ENCODE measurements around the gene GART.
A peak's percentile ranks its signal among the peaks of the same experiment; 100 is the strongest.

Gene GART

DNA sequence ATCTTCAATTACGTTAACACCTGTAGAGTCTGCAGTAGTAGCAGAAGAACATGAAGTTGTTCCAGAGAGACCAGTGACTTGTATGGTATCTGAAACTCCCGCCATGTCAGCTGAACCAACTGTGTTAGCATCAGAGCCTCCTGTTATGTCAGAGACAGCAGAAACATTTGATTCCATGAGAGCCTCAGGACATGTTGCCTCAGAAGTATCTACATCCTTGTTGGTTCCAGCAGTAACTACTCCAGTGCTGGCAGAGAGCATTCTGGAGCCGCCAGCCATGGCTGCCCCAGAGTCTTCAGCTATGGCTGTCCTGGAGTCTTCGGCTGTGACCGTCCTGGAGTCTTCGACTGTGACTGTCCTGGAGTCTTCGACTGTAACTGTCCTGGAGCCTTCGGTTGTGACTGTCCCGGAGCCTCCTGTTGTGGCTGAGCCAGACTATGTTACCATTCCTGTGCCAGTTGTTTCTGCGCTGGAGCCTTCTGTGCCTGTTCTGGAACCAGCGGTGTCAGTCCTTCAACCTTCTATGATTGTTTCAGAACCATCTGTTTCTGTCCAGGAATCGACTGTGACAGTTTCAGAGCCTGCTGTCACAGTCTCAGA lies 11.2 kb upstream of the GART start:
- no peak for DNase-seq

DNA sequence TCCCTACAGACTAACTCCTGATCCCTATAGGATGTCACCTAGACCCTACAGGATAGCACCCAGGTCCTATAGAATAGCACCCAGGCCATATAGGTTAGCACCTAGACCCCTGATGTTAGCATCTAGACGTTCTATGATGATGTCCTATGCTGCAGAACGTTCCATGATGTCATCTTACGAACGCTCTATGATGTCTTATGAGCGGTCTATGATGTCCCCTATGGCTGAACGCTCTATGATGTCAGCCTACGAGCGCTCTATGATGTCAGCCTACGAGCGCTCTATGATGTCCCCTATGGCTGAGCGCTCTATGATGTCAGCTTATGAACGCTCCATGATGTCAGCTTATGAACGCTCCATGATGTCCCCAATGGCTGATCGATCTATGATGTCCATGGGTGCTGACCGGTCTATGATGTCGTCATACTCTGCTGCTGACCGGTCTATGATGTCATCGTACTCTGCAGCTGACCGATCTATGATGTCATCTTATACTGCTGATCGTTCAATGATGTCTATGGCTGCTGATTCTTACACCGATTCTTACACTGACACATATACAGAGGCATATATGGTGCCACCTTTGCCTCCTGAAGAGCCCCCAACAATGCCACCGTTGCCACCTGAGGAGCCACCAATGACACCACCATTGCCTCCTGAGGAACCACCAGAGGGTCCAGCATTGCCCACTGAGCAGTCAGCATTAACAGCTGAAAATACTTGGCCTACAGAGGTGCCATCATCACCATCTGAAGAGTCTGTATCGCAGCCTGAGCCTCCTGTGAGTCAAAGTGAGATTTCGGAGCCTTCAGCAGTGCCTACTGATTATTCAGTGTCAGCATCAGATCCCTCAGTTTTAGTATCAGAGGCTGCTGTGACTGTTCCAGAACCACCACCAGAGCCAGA lies 10.4 kb upstream of the GART start:
- DNase-seq: peak; percentile 15

DNA sequence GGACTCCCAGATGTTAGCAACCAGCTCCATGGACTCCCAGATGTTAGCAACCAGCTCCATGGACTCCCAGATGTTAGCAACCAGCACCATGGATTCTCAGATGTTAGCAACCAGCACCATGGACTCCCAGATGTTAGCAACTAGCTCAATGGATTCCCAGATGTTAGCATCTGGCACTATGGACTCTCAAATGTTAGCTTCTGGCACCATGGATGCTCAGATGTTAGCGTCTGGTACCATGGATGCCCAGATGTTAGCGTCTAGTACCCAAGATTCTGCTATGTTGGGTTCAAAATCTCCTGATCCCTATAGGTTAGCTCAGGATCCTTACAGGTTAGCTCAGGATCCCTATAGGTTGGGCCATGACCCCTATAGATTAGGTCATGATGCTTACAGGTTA lies 9.7 kb upstream of the GART start:
- no peak for DNase-seq

DNA sequence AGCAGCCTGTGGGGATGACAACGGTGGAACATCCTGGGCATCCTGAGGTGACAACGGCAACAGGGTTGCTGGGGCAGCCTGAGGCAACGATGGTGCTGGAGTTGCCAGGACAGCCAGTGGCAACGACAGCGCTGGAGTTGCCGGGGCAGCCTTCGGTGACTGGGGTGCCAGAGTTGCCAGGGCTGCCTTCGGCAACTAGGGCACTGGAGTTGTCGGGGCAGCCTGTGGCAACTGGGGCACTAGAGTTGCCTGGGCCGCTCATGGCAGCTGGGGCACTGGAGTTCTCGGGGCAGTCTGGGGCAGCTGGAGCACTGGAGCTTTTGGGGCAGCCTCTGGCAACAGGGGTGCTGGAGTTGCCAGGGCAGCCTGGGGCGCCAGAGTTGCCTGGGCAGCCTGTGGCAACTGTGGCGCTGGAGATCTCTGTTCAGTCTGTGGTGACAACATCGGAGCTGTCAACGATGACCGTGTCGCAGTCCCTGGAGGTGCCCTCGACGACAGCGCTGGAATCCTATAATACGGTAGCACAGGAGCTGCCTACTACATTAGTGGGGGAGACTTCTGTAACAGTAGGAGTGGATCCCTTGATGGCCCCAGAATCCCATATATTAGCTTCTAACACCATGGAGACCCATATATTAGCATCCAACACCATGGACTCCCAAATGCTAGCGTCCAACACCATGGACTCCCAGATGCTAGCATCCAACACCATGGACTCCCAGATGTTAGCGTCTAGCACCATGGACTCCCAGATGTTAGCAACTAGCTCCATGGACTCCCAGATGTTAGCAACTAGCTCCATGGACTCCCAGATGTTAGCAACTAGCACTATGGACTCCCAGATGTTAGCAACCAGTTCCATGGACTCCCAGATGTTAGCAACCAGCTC lies 9.1 kb upstream of the GART start:
- DNase-seq: no peak

DNA sequence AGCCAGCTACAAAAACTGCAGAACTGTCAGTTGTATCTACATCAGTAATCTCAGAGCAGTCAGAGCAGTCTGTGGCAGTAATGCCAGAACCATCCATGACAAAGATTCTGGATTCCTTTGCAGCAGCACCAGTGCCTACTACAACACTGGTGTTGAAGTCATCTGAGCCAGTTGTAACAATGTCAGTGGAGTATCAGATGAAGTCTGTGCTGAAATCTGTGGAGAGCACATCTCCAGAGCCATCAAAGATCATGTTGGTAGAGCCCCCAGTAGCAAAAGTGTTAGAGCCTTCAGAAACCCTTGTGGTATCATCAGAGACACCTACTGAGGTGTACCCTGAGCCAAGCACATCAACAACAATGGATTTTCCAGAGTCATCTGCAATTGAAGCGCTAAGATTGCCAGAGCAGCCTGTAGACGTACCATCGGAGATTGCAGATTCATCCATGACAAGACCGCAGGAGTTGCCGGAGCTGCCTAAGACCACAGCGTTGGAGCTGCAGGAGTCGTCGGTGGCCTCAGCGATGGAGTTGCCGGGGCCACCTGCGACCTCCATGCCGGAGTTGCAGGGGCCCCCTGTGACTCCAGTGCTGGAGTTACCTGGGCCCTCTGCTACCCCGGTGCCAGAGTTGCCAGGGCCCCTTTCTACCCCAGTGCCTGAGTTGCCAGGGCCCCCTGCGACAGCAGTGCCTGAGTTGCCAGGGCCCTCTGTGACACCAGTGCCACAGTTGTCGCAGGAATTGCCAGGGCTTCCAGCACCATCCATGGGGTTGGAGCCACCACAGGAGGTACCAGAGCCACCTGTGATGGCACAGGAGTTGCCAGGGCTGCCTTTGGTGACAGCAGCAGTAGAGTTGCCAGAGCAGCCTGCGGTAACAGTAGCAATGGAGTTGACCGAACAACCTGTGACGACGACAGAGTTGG lies 8.2 kb upstream of the GART start:
- DNase-seq: no peak

DNA sequence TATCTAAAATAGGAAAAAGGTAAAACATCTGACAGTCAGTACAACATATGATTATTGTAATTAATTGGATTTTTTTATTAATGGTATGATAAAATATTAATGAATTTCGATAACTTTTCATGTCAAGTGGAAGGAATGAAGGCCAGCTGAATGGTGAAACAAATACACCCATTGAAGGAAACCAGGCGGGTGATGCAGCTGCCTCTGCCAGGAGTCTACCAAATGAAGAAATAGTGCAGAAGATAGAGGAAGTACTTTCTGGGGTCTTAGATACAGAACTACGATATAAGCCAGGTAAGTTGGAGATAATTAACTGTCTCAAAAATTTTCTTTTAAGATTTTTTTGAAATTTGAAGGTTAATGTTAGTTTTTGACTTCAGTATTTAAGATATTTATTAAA lies 4.2 kb upstream of the GART start:
- DNase-seq: no peak

DNA sequence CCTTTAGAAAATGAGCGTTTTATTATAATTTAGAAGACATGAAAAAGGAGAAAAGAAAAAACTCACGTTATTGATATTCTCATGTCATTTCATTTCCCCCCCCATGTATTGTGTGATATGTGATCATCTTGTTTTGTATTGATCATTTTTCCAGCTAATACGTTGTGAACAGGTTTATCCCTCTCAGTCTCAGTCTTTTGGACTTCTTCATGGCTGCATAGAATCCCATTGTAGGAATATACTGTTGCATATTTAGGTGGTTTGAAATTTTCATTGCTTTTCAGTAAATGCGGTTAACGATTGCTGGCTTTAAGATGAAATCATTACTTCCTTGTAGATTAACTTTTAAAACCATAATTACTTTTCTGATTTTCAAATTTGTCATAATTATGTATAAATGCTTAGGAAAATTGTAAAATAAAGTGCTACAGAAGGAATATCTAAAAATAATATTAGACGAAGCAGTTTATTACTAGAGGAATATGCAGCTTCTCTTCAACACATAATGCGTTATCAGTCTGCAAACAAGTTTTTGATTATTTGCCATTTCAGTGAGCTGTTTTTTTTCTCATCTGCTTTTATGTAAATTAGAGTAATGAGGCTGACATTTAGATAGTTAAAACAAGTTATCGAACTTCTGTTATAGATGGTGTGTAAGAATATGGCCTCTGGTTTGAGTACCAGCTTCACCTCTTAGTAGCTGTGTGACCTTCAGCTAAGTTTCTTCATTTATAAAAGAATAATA lies 2.7 kb upstream of the GART start:
- DNase-seq: no peak

DNA sequence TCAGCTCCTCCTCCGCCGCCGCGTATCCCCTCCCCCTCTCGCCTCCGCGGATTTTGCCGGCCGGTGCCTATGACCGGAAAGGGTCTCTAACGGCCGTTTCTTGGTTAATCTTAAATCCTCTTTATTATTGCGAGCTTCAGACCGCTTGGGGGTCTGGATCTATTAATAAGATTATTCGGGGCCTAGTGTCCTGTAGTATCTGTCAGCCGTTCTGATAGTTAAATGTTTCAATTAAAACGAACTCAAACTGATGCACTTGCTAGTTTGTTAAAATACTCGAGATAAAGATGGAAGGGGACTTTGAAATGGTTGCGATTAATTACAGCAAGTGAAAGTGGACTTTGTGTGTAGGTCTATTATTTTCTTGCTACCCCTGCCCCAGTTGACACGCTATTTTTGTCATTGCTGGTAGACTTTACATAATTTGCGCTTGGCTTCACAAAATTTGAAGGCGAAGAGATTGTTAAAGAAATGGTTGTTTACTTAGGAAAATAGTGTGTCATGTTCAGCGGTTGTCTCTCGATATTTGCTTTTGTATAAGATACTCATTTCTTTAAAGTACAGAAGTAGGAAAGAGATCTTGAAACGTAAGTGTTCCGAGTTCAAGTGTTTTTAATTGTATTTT lies 1.7 kb upstream of the GART start:
- peak; percentile 74 for DNase-seq

DNA sequence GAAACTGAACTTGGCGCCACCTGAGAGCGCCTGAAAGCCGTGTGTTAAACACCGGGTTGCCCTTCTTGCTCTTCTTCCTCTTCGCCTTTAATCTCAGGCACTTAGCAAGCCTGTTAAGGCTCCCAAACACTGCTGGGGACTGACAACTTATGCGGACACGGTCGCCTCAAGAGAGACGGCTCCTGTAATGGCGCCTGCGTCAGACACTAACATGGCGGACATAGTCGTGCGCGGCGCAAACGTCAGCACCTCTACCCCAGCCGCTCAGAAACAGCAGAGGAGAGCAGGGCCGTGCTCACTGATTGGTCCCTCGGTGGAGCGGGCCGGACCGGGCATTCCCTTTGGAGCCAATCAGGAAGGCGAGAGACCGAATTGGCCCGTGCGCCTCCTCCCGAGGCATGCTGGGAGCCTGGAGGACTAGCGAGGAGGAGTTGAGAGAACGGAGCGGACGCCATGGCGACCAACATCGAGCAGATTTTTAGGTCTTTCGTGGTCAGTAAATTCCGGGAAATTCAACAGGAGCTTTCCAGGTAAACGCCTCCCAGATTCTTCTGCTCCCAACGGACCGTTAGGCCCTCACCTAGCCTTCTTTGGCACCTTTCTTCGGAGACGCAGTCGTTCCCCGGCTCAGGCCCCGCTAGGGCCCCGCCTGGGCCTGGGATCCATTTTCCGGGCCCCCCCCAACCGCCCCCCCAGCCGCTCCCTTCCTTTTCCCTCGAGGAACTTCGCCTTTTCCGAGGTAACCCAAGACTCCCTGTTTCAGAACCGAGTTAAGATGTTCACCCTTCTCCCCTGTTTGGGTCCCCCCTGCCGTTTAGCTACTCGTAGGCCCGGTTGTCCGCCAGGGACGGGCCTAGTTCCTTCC lies 955 bp upstream of the GART start, which contains the start of gene SON:
SON (plus strand) TSS at position 399 of the 865 bp plus-strand sequence; CDS start at position 454, 55 bp downstream.
- peak; percentile 99 for DNase-seq

DNA sequence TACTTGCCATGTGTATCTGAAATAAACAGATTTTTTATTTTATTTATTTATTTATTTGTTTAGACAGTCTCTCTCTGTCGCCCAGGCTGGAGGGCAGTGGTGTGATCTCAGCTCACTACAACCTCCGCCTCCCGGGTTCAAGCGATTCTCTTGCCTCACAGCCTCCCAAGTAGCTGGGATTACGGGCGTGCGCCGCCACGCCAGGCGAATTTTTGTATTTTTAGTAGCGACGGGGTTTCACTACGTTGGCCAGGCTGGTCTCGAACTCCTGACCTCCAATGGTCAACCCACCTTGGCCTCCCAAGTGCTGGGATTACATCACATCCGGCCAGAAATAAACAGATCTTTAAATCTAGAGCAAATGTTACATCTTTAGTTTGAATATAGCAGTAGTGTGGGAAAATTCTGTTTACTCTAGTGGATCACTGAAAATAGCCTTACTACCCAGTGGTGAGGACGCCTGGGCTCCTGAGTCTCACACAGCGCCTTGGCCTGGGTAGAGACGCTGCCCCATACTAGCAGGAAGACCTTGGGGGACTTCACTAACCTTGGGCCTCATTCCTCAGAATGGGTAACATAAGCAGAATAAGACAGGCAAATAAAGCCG lies 709 bp downstream of the GART start:
- DNase-seq: peak; percentile 39

DNA sequence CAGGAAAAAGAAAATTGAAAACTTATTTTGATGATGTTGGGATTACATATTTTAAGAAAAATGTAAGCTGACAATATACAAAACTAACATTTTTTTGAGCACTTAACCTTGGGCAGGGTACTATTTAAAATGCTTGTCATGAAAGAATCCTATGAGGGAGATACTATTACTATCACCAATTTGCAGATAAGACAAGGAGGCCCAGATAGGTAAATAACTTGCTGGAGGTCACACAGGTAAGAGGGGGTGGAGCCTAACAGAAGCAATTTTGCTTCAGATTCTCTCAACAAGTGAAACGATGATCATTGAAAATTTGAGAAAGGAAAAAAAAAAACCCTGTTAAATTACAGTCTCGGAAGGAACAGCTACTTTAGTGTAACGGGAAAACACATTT lies 1.2 kb downstream of the GART start:
- no peak for DNase-seq

DNA sequence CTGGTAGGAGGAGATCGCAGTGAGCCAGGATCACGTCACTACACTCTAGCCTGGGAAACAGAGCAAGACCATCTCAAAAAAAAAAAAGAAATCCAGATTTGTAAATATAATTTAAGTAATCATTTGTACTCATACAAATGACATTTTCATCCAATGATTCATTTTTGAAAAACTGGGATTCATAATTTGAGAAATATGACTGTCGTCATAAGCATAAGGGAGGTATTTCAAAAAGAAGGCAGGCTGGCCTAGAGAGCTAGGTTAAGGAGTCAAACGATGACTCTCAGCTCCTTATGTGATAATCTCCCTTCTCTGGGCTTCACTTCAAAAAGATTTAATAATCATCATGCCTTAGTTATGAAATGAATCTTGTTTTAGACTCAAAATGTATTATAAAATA lies 2.3 kb downstream of the GART start:
- peak; percentile 38 for DNase-seq

DNA sequence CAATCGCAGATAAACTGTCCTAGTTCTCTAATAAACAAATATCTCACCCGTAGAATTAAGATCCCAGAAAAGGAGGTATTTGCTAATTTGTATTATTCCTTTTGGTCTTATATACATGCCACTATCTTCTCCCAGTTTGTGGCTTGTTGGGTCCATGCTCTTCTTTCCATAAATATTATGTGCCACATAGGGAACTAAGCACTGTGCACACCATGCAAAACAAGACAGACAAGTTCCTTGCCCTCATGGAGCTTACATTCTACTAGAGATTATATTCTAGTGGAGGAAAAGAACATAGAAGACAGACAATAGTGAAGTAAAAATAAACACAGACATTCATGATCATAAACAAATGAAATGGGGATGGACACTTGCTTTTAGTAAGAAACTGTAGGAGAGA lies 4.7 kb downstream of the GART start:
- DNase-seq: no peak

DNA sequence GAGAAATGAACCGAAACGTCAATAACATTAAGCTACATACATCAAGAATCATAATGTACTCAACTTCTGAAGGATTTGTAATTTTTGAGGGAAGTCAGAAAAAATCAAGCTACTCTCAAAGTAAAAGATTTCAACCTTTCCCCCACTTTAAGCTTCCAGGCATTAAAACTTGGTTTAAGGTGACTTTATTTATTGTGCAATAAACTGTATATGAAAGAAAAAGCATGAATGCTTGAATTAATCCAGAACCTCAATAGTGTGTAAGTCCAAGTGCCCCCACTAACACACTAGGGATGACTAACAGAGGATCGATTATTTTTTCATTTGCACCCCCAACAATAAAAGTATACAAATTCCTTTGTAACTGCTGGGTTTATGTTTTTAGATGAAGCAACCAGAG lies 10.9 kb downstream of the GART start:
- no peak for DNase-seq

DNA sequence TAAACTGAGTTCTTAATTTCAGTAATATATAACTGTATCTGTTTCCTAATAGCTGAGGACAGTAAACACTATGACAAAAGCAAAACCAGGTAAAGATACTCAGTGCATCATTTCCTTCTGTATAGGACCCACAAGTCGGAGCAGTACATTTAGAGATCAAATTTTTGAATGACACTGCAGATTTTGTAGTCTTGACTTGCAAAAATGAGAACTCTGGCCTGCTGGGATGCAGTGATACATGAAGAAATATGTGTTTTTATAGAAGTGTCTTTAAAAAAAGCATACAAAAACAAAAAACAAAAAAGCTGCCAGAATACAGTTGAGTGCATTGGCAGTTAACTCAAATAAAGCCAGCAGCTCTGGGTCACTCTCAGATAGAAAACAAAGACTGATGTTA lies 19.0 kb downstream of the GART start:
- DNase-seq: no peak

DNA sequence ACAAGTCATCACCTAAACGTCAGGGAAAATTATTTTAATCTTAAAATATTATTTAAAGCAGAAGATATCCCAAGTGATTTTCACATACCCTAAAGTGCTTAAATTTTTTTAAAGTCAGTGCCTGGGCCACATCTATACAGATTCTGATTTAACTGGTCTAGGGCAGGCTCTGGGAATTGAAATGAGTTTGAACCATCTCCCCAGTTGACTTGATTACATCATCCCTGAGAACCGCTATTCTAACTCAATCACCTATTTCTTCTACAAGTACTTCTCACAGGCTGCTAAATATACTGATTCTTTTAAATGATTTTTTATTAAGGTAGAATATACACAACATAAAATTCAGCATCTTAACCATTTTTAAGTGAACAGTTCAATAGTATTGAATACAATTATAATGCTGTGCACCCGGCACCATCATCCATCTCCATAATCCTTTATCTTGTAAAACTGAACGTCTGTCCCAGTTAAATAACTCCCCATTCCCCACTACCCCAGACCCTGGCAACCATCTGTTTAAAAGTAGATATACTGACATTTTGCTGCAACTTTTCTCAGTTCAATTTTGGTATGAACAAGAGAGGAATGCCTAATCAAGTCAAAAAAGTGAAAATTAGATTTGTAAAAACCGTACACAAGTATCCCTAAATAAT lies 19.5 kb downstream of the GART start:
- DNase-seq: no peak

DNA sequence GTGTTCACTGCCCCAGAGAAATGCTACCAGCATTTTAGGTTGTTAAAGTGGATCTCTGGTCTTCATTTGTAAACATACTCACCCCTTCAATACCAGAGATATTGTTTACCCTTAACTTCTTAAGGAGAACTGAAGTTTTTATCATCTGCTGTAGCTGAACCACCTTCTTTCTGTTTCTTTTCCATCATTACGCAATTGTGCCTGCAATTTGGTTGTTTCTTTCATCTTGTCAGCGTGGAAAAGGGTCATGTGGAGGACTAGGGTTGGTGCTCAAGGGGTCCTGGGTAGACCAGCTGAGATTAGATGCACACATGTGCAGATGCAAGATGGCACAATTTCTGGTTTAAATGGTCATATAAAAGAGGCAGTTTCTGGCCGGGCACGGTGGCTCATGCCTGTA lies 23.0 kb downstream of the GART start:
- DNase-seq: no peak

DNA sequence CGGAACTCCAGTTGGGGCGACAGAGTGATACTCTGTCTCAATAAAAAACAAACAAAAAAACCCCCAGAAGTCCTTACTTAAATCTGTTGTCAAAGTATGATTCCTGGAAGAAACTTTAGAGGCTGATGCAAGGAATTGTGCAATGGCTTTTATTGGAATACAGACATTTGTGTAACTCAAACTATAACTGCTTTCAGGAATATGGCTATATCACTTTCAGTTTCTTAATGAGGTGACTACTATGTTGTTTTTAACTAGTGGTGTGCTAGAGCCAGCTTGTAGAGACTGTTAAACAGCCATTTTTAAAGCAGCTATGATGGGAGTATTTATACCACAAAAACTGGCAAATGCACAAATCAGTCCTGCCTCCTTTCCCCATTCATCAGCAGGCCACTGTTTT lies 27.7 kb downstream of the GART start:
- DNase-seq: no peak

DNA sequence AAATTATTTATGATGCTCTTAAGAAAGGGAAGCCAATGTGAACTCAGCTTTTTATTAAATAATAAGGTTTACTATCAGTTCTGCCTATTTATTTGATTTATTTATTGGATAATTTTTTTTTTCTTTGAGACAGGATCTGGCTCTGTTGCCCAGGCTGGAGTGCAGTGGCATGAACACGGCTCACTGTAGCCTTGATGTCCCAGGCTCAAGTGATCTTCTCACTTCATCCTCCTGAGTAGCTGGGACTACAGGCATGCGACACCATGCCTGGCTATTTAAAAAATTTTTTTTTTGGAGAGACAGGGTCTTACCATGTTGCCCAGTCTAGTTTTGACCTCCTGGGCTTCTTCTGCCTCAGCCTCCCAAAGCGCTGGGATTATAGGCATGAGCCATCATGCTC lies 29.4 kb downstream of the GART start:
- DNase-seq: no peak
